Prostate gland (tissue), 2 donors: Measurements from ENCODE around the gene CAB39L. TPM values are rescaled to one million over a fixed set of nuclear protein-coding genes. Genes with fewer than 3 reads are reported as not detected.
"Not testable (repeated sequence)": the region's sequence is repeated elsewhere in the genome, so short reads cannot be mapped to it uniquely, and the experiment has no call there.

Experiments
- DNase-seq: peaks from one replicate; pipeline ENCODE4 v3.0.0-alpha.2; 2019; ENCODE audit warnings: low spot score
- H3K27ac ChIP-seq, 2 donors: fragments of 200-600 bp; sonication (generic); 2 replicates each; pipeline ENCODE4 v1.5.1; 2017 to 2019
- H3K27me3 ChIP-seq: fragments of 200-600 bp; sonication (generic); replicated peaks from 2 replicates; pipeline ENCODE4 v1.5.1; 2019; ENCODE audit not compliant: insufficient read depth
- H3K36me3 ChIP-seq, 2 donors: fragments of 200-600 bp; sonication (generic); 1 replicate in 1 of 2; 2 replicates in 1 of 2; pipeline versions ENCODE4 v1.5.1 to v1.8.1; 2017 to 2019
- H3K4me1 ChIP-seq: fragments of 200-600 bp; sonication (generic); replicated peaks from 2 replicates; pipeline ENCODE4 v1.5.1; 2019
- H3K4me3 ChIP-seq, 2 donors: fragments of 200-600 bp; sonication (generic); 2 replicates each; pipeline ENCODE4 v1.5.1; 2017 to 2019
- H3K9me3 ChIP-seq: fragments of 200-600 bp; sonication (generic); 2 replicates; pipeline ENCODE4 v1.5.1; 2017
- POLR2A ChIP-seq: fragments of 450-650 bp; IDR thresholded peaks from one replicate; pipeline ENCODE4 v1.6.1; 2016; ENCODE audit warnings: antibody characterized with exemption, mild to moderate bottlenecking
- POLR2AphosphoS5 ChIP-seq: sonication (generic); formaldehyde crosslinking; IDR thresholded peaks from one replicate; pipeline ENCODE4 v1.6.1; 2017; ENCODE audit warnings: antibody characterized with exemption
- WGBS: methylation state at CpG from one replicate; pipeline ENCODE4 v1.1.5; 2018; 5-methylcytosine and 5-hydroxymethylcytosine counted together
- intact Hi-C: fragments of 100-400 bp; cut with DNase I; formaldehyde crosslinking; loops from one replicate; pipeline ENCODE4 v1.14.2; 2022
- total RNA-seq, 2 donors: library from RNA; depleted of rRNA; stranded (reverse); fragments of >200 nt; gene quantifications; one replicate each; pipeline ENCODE4 v1.1.0, GENCODE V29; 2016
- TF ChIP-seq, protein P1 (sequence below), 4 experiments: fragments of 200-600 bp in 2 of 4; fragments of 450-650 bp in 2 of 4; sonication (generic) in 2 of 4; IDR thresholded peaks; 1 replicate in 3 of 4; 2 replicates in 1 of 4; pipeline ENCODE4 v1.5.1; 2016 to 2019; ENCODE audit warnings: antibody characterized with exemption in 4 of 4, mild to moderate bottlenecking in 2 of 4, moderate library complexity in 2 of 4

CAB39L gene
- total RNA-seq, 2 donors from 2014 or later = 43.9 to 96.5 TPM

DNA sequence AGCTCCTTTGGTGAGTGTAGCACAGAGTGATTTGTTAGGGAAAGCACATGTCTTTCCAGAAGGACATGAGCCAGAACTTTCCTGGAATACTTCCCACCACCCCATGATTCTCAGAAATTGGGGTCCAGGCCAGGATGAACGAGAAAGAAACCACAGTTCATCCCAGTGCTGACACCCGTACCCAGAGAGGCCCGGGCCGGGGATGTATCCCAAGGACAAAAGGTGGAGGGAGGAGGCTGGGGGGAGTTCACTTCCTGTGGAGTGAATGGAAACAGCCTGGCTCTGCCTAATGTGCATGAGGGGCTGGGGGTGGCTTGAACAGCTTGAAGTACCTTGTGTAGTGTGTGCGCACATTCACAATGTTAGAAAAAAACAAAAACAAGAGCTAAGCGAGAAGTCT lies 148.6 kb downstream of the CAB39L start:
- TF ChIP-seq POLR2A = no peak
- TF ChIP-seq POLR2AphosphoS5 = no peak
- TF ChIP-seq, protein P1, sequence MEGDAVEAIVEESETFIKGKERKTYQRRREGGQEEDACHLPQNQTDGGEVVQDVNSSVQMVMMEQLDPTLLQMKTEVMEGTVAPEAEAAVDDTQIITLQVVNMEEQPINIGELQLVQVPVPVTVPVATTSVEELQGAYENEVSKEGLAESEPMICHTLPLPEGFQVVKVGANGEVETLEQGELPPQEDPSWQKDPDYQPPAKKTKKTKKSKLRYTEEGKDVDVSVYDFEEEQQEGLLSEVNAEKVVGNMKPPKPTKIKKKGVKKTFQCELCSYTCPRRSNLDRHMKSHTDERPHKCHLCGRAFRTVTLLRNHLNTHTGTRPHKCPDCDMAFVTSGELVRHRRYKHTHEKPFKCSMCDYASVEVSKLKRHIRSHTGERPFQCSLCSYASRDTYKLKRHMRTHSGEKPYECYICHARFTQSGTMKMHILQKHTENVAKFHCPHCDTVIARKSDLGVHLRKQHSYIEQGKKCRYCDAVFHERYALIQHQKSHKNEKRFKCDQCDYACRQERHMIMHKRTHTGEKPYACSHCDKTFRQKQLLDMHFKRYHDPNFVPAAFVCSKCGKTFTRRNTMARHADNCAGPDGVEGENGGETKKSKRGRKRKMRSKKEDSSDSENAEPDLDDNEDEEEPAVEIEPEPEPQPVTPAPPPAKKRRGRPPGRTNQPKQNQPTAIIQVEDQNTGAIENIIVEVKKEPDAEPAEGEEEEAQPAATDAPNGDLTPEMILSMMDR (IDR thresholded peaks at IDR 0.05) = no peak
- 65% methylated on average over 6 of the region's 6 CpGs for WGBS
- Histone ChIP-seq H3K4me3 (no peak overlapping the region), H3K27ac (no peak overlapping the region), H3K9me3 (no peaks in the 10 kb centered on the region), H3K4me1 (no peaks in the 10 kb centered on the region), H3K36me3 (no peaks in the 10 kb centered on the region), H3K27me3 (no peaks in the 10 kb centered on the region)
- no peak for DNase-seq
- intact Hi-C loops = no loop called here

DNA sequence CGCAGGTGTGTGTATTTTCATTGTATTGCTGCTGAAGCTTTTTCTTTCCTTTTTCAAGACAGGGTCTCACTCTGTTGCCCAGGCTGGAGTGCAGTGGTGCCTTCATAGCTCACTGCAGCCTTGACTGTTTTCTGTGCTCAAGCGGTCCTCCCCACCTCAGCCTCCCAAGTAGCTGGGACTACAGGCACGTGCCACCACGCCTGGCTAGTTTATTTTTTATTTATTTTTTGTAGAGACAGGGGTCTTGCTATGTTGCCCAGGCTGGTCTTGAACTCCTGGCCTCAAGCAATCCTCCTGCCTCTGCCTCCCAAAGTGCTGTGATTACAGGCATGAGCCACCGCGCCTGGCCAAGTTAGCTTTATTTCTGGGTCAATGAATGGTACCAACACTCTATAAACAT lies 149.1 kb downstream of the CAB39L start:
- H3K27me3 ChIP-seq, H3K27ac ChIP-seq, H3K9me3 ChIP-seq, H3K4me3 ChIP-seq, H3K36me3 ChIP-seq, H3K4me1 ChIP-seq, DNase-seq, intact Hi-C loops: not testable (repeated sequence)
- WGBS = 95% methylated on average over 6 of the region's 6 CpGs

GRCh38 chr13:49292742-49293486 lies 150.9 kb downstream of the CAB39L start:
- H3K36me3 ChIP-seq = no peaks in the 10 kb centered on the region
- no peaks in the 10 kb centered on the region for H3K9me3 ChIP-seq
- no peak for DNase-seq
- H3K4me3 ChIP-seq = no peak overlapping the region
- intact Hi-C loops = no loop called here
- TF ChIP-seq, protein P1 (IDR thresholded peaks at IDR 0.05) = no peak
- TF ChIP-seq POLR2AphosphoS5 (no peak), POLR2A (no peak)
- H3K4me1 ChIP-seq = no peaks in the 10 kb centered on the region
- H3K27me3 ChIP-seq = no peaks in the 10 kb centered on the region
- no peak overlapping the region for H3K27ac ChIP-seq
- WGBS = 41% methylated on average over 6 of the region's 6 CpGs

DNA sequence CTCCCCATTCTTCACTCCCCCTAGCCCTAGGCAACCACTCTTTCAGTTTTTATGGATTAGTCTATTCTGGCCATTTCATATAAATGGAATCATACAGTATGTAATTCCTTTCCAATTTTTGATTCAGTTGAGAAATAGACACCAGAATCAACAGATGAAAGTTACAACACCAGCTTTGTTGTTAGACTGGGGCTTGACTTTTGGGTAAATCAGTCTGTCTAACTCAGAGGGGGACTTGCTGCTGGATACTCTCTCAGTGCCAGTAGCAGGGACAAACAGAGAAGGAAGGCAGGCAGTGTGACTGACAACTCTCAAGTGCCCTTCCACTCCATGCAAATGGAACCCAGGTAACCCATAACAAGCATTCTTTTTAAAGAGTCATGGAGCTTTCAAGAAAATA lies 155.4 kb downstream of the CAB39L start:
- no peaks in the 10 kb centered on the region for H3K27me3 ChIP-seq
- intact Hi-C loops = no loop called here
- no peak overlapping the region for H3K4me3 ChIP-seq
- no peak for DNase-seq
- no peaks in the 10 kb centered on the region for H3K36me3 ChIP-seq
- no peaks in the 10 kb centered on the region for H3K4me1 ChIP-seq
- no peak overlapping the region for H3K27ac ChIP-seq
- no peaks in the 10 kb centered on the region for H3K9me3 ChIP-seq
- TF ChIP-seq POLR2AphosphoS5 = no peak
- TF ChIP-seq, protein P1 (IDR thresholded peaks at IDR 0.05) = no peak
- no peak for TF ChIP-seq POLR2A

DNA sequence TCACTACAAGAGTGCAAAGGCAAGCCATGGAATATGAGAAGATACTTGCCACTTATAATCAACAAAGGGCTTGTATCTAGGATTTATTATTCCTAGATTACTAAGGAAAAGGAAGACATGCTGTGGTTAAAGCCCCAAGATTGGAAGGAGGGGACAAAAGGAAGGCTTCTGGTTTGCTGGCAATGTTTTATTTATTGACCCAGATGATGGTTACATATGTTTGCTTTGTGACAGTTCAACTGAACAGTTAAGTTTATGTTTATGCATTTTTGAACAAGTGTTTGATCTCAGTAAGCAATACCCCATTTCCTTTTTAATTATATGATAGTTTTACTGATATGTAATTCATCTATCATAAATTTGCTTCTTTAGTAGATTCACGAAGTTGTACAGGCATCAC lies 155.9 kb downstream of the CAB39L start:
- TF ChIP-seq POLR2AphosphoS5 = no peak
- TF ChIP-seq, protein P1 (IDR thresholded peaks at IDR 0.05) = no peak
- no peak for TF ChIP-seq POLR2A
- DNase-seq = no peak
- intact Hi-C loops = no loop called here
- Histone ChIP-seq H3K4me1 (no peaks in the 10 kb centered on the region), H3K27ac (no peak overlapping the region), H3K27me3 (no peaks in the 10 kb centered on the region), H3K9me3 (no peaks in the 10 kb centered on the region), H3K36me3 (no peaks in the 10 kb centered on the region), H3K4me3 (no peak overlapping the region)
- WGBS = 70% methylated on average over 1 of the region's 1 CpG
